ENCODE measurements around the gene RASGRP4.

GRCh38 chr19:38375748-38376147 lies 50.3 kb downstream of the RASGRP4 start:
- no peak for TF ChIP-seq POLR2A (IDR thresholded peaks at IDR 0.05; ENCODE audit: low read depth, low read length)
- no peak for TF ChIP-seq POLR2AphosphoS5 (IDR thresholded peaks at IDR 0.05; ENCODE audit: low read depth, low read length)
